ENCODE results near the gene CADM2.

The CADM2 gene

GRCh38 chr3:85846940-85847339 lies 888.2 kb downstream of the CADM2 start:
- no peak overlapping the region for H3K27ac Mint-ChIP-seq
- no peaks in the 10 kb centered on the region for H3K4me1 Mint-ChIP-seq (ENCODE audit: low read depth)
- H3K4me3 Mint-ChIP-seq: no peak overlapping the region
- intact Hi-C loops (cut with micrococcal nuclease): no loop called here
- H3K27me3 Mint-ChIP-seq: no peaks in the 10 kb centered on the region
- H3K9me3 Mint-ChIP-seq: no peaks in the 10 kb centered on the region
- no peaks in the 10 kb centered on the region for H3K36me3 Mint-ChIP-seq (ENCODE audit: low read depth)

DNA sequence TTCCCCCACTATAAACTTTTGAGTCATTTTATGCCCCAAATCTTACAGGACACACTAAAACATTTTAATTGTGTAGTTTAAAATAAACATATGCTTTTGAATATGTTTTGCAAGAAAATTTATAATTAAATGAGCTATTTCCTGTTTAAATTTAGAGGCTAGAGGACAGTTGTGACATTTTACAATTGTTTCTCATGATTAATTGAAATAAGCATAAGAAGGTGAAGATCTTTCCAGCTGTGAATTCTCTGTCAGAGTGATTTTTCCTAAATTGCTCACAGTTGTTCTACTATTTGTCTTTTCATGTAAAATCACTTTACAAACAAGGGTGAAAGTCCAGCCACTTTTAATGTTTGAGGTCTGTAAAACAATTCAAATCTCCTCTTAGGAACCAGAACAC lies 892.3 kb downstream of the CADM2 start:
- Mint-ChIP-seq H3K4me1 (ENCODE audit: low read depth) (no peaks in the 10 kb centered on the region), H3K9me3 (no peaks in the 10 kb centered on the region), H3K36me3 (ENCODE audit: low read depth) (no peaks in the 10 kb centered on the region), H3K27ac (no peak overlapping the region), H3K27me3 (no peaks in the 10 kb centered on the region), H3K4me3 (no peak overlapping the region)
- intact Hi-C loops (cut with micrococcal nuclease): no loop called here

DNA sequence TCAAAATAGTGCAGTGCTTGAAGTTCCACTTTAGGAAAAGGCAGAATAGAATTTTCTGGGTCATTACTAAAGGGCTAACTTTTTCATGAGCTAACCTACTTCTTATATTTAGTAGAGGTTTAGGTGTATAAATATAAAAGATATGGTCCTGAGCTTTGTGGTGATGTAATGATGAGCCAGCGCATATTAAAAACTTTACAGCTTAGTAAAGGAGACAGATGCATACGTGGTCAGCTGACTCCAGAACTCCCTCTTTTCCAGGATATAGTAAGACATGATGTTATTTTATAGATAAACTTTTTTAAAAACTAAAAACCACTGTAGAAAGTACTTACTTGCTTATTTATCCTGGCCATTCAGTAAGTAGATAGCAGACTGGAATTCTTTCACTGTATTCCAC lies 895.0 kb downstream of the CADM2 start:
- intact Hi-C loops (cut with micrococcal nuclease): no loop called here
- H3K9me3 Mint-ChIP-seq: no peaks in the 10 kb centered on the region
- no peaks in the 10 kb centered on the region for H3K4me1 Mint-ChIP-seq (ENCODE audit: low read depth)
- no peak overlapping the region for H3K4me3 Mint-ChIP-seq
- H3K27me3 Mint-ChIP-seq: no peaks in the 10 kb centered on the region
- no peak overlapping the region for H3K27ac Mint-ChIP-seq
- no peaks in the 10 kb centered on the region for H3K36me3 Mint-ChIP-seq (ENCODE audit: low read depth)

- H3K36me3 Mint-ChIP-seq (ENCODE audit: low read depth): no peaks in the 10 kb centered on the region
- H3K4me1 Mint-ChIP-seq (ENCODE audit: low read depth): no peaks in the 10 kb centered on the region
- H3K4me3 Mint-ChIP-seq: no peak overlapping the region
- intact Hi-C loops (cut with micrococcal nuclease): no loop called here
- H3K27ac Mint-ChIP-seq: no peak overlapping the region
- no peaks in the 10 kb centered on the region for H3K9me3 Mint-ChIP-seq
- H3K27me3 Mint-ChIP-seq: no peaks in the 10 kb centered on the region
Observed at GRCh38 chr3:85862893-85863455, 904.2 kb downstream of the CADM2 start.

DNA sequence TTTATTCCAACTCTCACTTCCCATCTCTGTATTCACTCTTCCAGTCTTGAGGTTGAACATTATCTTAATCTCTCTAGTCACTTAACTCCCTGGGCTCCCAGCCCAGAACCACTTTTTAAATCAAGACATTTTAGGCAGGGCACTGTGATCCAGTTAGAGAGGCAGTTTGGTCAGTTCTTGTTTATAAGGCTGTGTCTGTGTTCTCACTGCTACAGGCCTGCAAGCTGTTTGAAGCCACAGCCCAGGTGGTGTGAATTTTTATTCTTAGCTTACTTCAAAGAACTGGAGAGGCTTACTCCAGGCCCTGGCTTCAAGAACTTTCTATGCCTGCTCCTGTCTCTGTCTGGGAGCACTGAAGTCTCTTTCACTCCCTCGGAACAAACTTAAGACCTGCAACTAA lies 906.1 kb downstream of the CADM2 start:
- no peaks in the 10 kb centered on the region for H3K27me3 Mint-ChIP-seq
- intact Hi-C loops (cut with micrococcal nuclease): no loop called here
- no peaks in the 10 kb centered on the region for H3K4me1 Mint-ChIP-seq (ENCODE audit: low read depth)
- no peaks in the 10 kb centered on the region for H3K36me3 Mint-ChIP-seq (ENCODE audit: low read depth)
- H3K27ac Mint-ChIP-seq: no peak overlapping the region
- no peaks in the 10 kb centered on the region for H3K9me3 Mint-ChIP-seq
- H3K4me3 Mint-ChIP-seq: no peak overlapping the region

DNA sequence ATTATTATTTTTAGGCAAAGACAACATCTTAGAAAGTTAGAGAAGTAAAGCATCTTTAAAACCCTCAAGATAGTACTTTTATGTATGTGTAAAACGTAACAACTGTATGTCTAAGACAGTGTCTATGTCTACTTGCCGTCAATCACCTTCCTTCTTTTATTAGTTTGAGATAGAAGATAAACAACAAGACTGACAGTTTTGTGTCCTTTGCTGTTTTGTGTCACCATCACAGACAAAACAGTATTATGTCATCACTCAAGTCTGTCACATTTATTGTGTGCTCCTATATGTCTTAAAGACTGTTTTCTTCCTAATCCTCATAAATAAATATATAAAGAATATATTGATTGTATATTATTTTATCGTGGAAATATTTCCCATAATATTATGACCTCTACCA lies 908.3 kb downstream of the CADM2 start:
- Mint-ChIP-seq H3K9me3 (no peaks in the 10 kb centered on the region), H3K27me3 (no peaks in the 10 kb centered on the region), H3K36me3 (ENCODE audit: low read depth) (no peaks in the 10 kb centered on the region), H3K27ac (no peak overlapping the region), H3K4me3 (no peak overlapping the region), H3K4me1 (ENCODE audit: low read depth) (no peaks in the 10 kb centered on the region)
- intact Hi-C loops (cut with micrococcal nuclease): no loop called here

DNA sequence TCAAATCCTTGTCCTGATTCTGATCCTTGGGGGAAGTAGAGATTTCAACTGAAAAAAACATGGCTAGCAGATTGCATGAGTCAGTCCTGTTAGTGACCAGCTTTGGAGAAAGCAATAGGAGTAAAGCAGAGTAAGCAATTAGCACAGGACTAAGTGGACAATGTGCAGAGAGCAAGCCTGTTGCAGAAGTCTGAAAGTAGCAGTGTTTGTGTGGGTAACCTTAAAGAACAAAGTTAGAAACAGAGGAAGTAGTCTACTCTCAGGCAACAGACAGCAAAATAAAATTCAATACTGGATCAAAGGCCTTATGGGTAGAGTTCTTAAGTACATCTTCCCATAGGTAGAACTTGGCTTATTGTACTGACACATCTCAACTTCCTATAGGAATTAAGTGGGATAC lies 916.8 kb downstream of the CADM2 start:
- H3K4me3 Mint-ChIP-seq: no peak overlapping the region
- no peaks in the 10 kb centered on the region for H3K27me3 Mint-ChIP-seq
- H3K27ac Mint-ChIP-seq: no peak overlapping the region
- H3K9me3 Mint-ChIP-seq: no peaks in the 10 kb centered on the region
- H3K36me3 Mint-ChIP-seq (ENCODE audit: low read depth): no peaks in the 10 kb centered on the region
- intact Hi-C loops (cut with micrococcal nuclease): no loop called here
- no peaks in the 10 kb centered on the region for H3K4me1 Mint-ChIP-seq (ENCODE audit: low read depth)

DNA sequence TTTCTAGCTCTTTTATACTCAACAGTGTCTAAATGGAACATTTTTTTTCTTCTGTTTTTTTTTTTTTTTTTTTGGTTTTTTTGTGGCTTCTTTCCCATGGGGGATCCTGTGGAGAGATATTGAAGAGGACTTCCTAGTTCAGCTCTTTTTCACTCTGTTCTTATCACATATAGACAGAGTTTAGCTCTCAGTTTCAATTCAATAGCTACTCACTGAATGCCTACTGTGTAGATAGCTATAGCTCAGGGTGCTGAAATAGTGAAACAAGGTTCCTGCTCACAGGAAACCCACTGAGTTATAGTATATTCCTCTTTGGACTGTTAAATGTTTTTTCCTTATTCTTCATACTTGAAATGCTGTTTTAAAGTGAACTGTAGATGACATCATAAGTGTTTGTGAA lies 918.8 kb downstream of the CADM2 start:
- Mint-ChIP-seq H3K27ac (no peak overlapping the region), H3K36me3 (ENCODE audit: low read depth) (no peaks in the 10 kb centered on the region), H3K27me3 (no peaks in the 10 kb centered on the region), H3K9me3 (no peaks in the 10 kb centered on the region), H3K4me3 (no peak overlapping the region), H3K4me1 (ENCODE audit: low read depth) (no peaks in the 10 kb centered on the region)
- intact Hi-C loops (cut with micrococcal nuclease): no loop called here

DNA sequence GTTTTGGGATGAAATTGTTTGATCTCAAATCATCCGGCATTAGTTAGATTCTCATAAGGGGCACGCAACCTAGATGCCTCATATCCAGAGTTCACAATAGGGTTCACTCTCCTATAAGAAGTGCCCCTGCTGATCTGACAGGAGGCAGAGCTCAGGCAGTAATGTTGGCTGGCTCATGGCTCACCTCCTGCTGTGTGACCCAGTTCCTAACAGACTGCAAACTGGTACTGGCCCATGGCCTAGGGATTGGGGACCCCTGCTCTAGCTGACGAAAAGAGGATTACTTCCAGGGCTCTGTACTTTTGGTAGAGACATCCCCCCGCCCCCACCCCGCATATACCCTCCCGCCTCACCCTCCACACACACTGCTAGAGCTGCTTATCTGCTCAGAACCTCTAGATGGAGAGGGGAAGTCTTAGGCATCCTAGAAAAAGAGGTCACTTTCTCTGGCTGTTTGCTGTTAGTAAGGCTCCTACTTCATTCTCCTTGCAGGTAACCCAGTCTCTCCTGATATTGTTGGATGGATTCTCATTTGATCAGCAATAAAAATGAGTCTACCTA lies 923.1 kb downstream of the CADM2 start:
- Mint-ChIP-seq H3K4me3 (no peak overlapping the region), H3K9me3 (no peaks in the 10 kb centered on the region), H3K27ac (no peak overlapping the region), H3K36me3 (ENCODE audit: low read depth) (no peaks in the 10 kb centered on the region), H3K4me1 (ENCODE audit: low read depth) (no peaks in the 10 kb centered on the region), H3K27me3 (no peaks in the 10 kb centered on the region)
- intact Hi-C loops (cut with micrococcal nuclease): no loop called here

DNA sequence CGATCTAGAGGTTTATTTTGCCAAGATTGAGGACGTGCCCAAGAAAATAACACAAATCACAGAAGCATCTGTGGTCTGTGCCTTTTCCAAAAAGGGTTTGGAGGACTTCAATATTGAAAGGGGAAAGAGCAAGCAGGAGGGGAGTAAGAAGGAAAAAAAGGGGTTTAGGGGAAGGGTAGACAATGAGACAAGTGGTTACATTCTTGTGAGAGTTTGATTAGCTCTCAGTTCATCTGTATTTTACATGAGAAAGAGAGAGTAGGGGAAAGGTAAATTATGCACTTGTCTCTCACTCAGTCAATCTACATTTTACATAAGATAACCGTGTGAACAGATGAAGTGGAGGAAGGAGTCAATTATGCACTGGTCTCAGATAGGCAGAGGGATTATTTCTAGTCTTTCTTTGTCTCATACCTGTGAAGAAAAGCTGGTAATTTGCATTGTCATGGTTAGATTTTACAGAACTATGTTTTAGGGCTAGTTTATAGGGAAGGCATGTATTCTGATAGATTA lies 931.3 kb downstream of the CADM2 start:
- H3K4me3 Mint-ChIP-seq: no peak overlapping the region
- peaks cover 27% of the 10 kb centered on the region for H3K9me3 Mint-ChIP-seq
- intact Hi-C loops (cut with micrococcal nuclease): no loop called here
- no peaks in the 10 kb centered on the region for H3K27me3 Mint-ChIP-seq
- no peaks in the 10 kb centered on the region for H3K36me3 Mint-ChIP-seq (ENCODE audit: low read depth)
- H3K27ac Mint-ChIP-seq: no peak overlapping the region
- H3K4me1 Mint-ChIP-seq (ENCODE audit: low read depth): no peaks in the 10 kb centered on the region

GRCh38 chr3:85903434-85903833 lies 944.6 kb downstream of the CADM2 start:
- Mint-ChIP-seq H3K4me3 (no peak overlapping the region), H3K36me3 (ENCODE audit: low read depth) (no peaks in the 10 kb centered on the region), H3K9me3 (peaks cover 8% of the 10 kb centered on the region), H3K27me3 (no peaks in the 10 kb centered on the region), H3K27ac (no peak overlapping the region), H3K4me1 (ENCODE audit: low read depth) (no peaks in the 10 kb centered on the region)
- intact Hi-C loops (cut with micrococcal nuclease): no loop called here

DNA sequence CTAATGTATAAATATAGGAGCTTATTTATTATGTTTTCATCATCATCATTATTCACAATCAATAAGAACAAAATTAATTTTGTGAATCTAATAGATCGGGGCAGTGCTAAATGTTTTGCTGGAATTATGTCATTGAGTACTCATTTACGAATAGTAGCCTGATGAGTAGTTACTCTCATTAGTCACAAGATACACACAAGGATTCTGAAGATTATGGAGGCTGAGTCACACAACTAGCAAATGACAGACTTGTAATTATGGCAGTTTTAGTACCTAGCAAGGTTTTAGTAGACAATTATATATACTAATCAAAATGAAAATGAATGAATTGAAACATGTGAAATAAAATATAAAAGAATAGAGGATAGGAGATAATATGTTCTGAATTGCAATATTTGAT lies 954.2 kb downstream of the CADM2 start:
- Mint-ChIP-seq H3K4me1 (ENCODE audit: low read depth) (no peaks in the 10 kb centered on the region), H3K4me3 (no peak overlapping the region), H3K36me3 (ENCODE audit: low read depth) (no peaks in the 10 kb centered on the region), H3K27me3 (no peaks in the 10 kb centered on the region), H3K27ac (no peak overlapping the region), H3K9me3 (no peaks in the 10 kb centered on the region)
- intact Hi-C loops (cut with micrococcal nuclease): no loop called here

- Mint-ChIP-seq H3K9me3 (no peaks in the 10 kb centered on the region), H3K4me3 (no peak overlapping the region), H3K27ac (no peak overlapping the region), H3K4me1 (ENCODE audit: low read depth) (no peaks in the 10 kb centered on the region), H3K27me3 (no peaks in the 10 kb centered on the region), H3K36me3 (ENCODE audit: low read depth) (no peaks in the 10 kb centered on the region)
- intact Hi-C loops (cut with micrococcal nuclease): no loop called here
Observed at GRCh38 chr3:85922374-85922773, 963.6 kb downstream of the CADM2 start.

GRCh38 chr3:85930718-85931117 lies 971.9 kb downstream of the CADM2 start:
- Mint-ChIP-seq H3K4me1 (ENCODE audit: low read depth) (no peaks in the 10 kb centered on the region), H3K27ac (no peak overlapping the region), H3K36me3 (ENCODE audit: low read depth) (no peaks in the 10 kb centered on the region), H3K9me3 (no peaks in the 10 kb centered on the region), H3K4me3 (no peak overlapping the region), H3K27me3 (no peaks in the 10 kb centered on the region)
- intact Hi-C loops (cut with micrococcal nuclease): no loop called here

- intact Hi-C loops (cut with micrococcal nuclease): no loop called here
- H3K36me3 Mint-ChIP-seq (ENCODE audit: low read depth): no peaks in the 10 kb centered on the region
- H3K4me1 Mint-ChIP-seq (ENCODE audit: low read depth): no peaks in the 10 kb centered on the region
- no peak overlapping the region for H3K4me3 Mint-ChIP-seq
- H3K27ac Mint-ChIP-seq: no peak overlapping the region
- H3K9me3 Mint-ChIP-seq: no peaks in the 10 kb centered on the region
- no peaks in the 10 kb centered on the region for H3K27me3 Mint-ChIP-seq
Observed at GRCh38 chr3:85933326-85933725, 974.5 kb downstream of the CADM2 start.

Measured in dendritic cell treated with granulocyte-macrophage colony-stimulating factor and Interleukin-4, amounts not matched to agents 40 ng/mL and 50 ng/mL, for 4 days (primary cell).